ENCODE measurements around the gene SPATA17. TPM values are rescaled to one million over a fixed set of nuclear protein-coding genes. Genes with fewer than 3 reads are reported as not detected.

The SPATA17 gene
- total and polyA plus RNA-seq, 2 of the 8 experiments (the other 6 are each of a cell fraction or from before 2014, with no cell fraction given) = 0.17 to 0.48 TPM

GRCh38 chr1:217630711-217631591, at the start of gene SPATA17, which contains the start of gene GPATCH2 (continued):
- TF ChIP-seq TAF7 (optimal IDR thresholded peaks at IDR 0.05; ENCODE audit: borderline replicate concordance, low read depth, low read length) (peak; percentile 77), JUND (IDR thresholded peaks at IDR 0.05; ENCODE audit: low read length) (peak; percentile 97), TCF12 (IDR thresholded peaks at IDR 0.05; ENCODE audit: low read depth, low read length) (no peak), CTCF (IDR thresholded peaks at IDR 0.05; ENCODE audit: control extremely low read depth in 1 of 3, insufficient read depth in 1 of 3, low read depth in 1 of 3, low read length in 3 of 3) (no peak), ZNF274 (IDR thresholded peaks at IDR 0.05; ENCODE audit: borderline replicate concordance, extremely low read depth, low read length) (no peak), MAFK (IDR thresholded peaks at IDR 0.05; ENCODE audit: low read depth, low read length) (no peak), BACH1 (IDR thresholded peaks at IDR 0.05; ENCODE audit: low read length) (no peak), PHF8 (conservative IDR thresholded peaks at IDR 0.05; ENCODE audit: low read depth, low read length) (peak; percentile 89), SUZ12 (IDR thresholded peaks at IDR 0.05; ENCODE audit: low read length) (no peak), FOSL1 (IDR thresholded peaks at IDR 0.05; ENCODE audit: insufficient read depth, low read depth, low read length) (no peak), SRF (IDR thresholded peaks at IDR 0.05; ENCODE audit: low read depth, low read length) (no peak), CREB1 (IDR thresholded peaks at IDR 0.05) (0 out of 2 replicates have a peak, but pooled peaks have one; percentile 6), CHD1 (IDR thresholded peaks at IDR 0.05; ENCODE audit: low read depth, low read length) (peak; percentile 94), EGR1 (IDR thresholded peaks at IDR 0.05; ENCODE audit: borderline replicate concordance, low read depth, low read length) (no peak; the same call in 1 of the 2 replicates), BCL11A (IDR thresholded peaks at IDR 0.05; ENCODE audit: low read depth in 2 of 2, low read length in 2 of 2) (no peak), HDAC6 (IDR thresholded peaks at IDR 0.05; ENCODE audit: low read depth, low read length) (no peak), TBP (IDR thresholded peaks at IDR 0.05; ENCODE audit: low read depth, low read length) (peak; percentile 73), GTF2F1 (IDR thresholded peaks at IDR 0.05; ENCODE audit: borderline replicate concordance, low read depth, low read length) (no peak), KDM5A (IDR thresholded peaks at IDR 0.05; ENCODE audit: low read length) (no peak), SP2 (IDR thresholded peaks at IDR 0.05; ENCODE audit: low read length) (no peak), SP4 (IDR thresholded peaks at IDR 0.05; ENCODE audit: low read length) (no peak)
- TF ChIP-seq, protein P1, sequence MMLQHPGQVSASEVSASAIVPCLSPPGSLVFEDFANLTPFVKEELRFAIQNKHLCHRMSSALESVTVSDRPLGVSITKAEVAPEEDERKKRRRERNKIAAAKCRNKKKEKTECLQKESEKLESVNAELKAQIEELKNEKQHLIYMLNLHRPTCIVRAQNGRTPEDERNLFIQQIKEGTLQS (IDR thresholded peaks at IDR 0.05; ENCODE audit: insufficient read depth, low read depth, low read length) = no peak

All from H1 (cell line).